GM19238 (cell line): ENCODE measurements around the gene TEX22.

Experiments used
- DNase-seq: peaks from one replicate; pipeline ENCODE4 v3.0.0; 2011; ENCODE audit warnings: low spot score; ENCODE audit not compliant: insufficient read length

TEX22 gene

DNA sequence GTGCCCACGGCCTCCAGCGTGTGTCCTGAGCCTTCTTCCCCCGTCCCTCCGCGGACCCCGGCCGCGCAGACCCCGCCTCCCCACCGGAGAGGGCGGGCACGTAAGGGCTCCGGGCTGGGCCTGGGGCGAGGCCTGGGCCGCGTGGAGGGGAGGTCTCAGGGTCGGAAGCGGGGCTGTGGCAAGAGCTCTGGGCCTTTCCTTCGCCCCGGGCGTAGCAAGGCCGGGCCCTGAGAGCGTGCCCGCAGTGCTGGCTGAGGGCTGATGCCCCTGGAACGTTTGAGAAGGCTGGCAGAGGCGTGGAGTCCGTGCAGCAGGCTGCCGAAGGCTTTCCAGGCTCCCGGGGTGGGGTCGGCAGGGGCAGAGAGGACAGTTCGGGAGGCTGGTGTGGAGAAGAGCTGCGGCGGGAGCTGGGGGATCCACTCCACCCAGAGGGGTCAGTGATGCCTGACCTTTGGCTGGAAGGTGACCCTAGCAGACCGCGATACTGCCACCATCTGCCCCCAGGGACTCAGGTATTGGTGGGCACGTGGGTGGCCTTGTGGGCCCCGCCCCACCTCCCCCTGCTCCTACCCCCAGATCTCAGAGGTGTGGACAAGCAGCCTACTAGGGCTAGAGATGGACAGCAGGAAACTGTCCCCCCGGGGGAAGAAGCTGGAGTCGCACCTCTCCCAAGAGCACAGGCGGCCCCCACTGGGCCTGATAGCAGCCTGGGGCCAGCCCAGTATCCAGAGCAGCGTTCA lies 558 bp downstream of the TEX22 start:
- DNase-seq: peak; percentile 73

DNA sequence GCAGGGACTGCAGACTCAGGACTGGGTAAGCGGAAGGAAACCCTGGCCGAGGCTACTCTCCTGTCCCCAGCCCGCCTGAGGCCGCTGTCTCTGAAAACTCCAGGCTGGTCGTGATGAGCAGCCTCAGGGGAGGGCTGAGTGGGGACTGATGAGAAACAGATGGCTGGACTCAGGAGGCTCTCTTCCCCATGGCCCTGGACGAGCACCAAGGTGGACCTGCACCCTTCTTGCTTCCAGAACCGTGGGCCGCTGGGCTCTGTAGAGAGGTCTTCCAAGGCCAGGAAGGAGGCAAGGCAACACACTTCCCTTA lies 1.1 kb downstream of the TEX22 start:
- DNase-seq: no peak

DNA sequence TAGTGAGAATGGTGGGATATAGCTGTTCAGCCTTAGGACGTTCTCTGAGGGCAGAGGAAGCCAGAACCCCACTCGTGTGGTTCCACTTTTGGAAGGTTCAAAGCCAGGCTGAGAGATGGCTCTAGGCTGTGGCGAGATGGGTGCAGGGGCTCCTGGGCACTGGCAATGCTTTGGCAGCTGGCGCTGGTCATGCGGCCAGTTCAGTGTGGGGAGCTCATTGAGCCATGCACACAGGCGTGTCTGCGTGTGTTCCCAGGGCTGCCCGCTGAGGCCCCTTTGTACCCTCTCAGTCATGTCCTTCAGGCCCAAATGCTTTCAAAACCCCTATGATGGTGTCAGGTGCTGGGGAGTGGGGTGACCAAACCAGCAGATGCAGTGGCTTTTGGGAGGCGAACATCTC lies 1.7 kb downstream of the TEX22 start:
- no peak for DNase-seq

DNA sequence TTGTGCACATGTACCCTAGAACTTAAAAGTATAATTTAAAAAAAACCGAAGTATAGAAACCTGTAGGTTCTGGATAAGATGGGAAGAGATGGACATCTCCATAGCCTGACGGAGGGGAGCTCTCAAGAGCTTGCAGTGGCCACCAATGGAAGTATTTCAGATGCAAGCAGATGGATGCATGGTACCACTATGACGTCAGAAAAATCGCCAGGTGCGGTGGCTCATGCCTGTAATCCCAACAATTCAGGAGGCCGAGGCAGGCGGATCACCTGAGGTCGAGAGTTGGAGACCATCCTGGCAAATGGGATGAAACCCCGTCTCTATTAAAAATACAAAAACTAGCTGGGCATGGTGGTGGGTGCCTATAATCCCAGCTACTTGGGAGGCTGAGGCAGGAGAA lies 3.4 kb downstream of the TEX22 start:
- no peak for DNase-seq

DNA sequence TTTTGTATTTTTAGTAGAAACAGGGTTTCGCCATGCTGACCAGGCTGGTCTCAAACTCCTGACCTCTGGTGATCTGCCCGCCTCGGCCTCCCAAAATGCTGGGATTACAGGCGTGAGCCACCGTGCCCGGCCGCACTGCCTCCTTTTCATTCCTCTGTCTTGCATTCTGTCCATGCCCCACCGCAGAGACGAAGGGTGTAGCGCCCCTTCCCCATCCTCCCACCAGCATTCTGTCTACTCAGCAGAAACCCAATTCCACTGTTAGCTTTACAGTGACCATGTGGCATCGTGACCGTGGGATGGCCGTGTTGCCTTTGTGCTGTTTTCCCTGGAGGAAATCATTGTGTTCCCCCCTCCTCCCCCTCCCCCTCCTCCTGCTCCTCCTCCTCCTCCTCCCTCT lies 10.3 kb downstream of the TEX22 start:
- DNase-seq: no peak

DNA sequence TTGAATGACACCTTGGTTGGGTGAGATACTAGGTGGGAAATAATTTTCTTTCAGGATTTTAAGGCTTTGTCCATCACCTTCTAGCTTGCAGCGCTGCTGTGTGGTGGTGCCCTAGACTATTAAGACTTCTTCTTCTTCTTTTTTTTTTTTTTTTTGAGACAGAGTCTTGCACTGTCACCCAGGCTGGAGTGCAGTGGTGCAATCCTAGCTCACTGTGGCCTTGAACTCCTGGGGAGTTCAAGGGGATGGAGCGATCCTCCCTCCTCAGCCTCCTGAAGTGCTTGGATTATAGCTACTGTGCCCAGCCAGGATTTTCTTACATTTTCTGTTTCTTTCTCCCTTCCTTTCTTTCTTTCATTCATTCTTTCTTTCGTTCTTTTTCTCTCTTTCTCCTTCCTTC lies 11.0 kb downstream of the TEX22 start:
- no peak for DNase-seq

DNA sequence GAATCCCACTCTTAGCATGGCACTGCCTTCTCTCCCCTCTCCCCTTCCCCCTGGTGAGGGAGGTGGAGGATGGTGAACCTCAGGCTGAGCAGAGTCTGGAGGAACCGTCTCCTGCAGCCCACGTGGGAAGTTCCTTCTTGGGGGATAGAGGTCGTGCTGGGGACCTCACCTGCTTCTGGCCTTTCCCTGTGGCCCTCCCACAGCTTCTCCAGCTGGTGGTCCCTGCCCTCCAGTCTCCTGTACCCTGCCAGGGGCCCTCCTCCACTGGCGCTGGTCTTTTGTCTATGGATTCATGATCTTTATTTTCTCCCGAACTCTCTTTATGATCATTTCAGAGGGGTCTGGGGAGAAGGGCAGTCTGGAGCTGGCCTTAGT lies 12.3 kb downstream of the TEX22 start:
- no peak for DNase-seq

DNA sequence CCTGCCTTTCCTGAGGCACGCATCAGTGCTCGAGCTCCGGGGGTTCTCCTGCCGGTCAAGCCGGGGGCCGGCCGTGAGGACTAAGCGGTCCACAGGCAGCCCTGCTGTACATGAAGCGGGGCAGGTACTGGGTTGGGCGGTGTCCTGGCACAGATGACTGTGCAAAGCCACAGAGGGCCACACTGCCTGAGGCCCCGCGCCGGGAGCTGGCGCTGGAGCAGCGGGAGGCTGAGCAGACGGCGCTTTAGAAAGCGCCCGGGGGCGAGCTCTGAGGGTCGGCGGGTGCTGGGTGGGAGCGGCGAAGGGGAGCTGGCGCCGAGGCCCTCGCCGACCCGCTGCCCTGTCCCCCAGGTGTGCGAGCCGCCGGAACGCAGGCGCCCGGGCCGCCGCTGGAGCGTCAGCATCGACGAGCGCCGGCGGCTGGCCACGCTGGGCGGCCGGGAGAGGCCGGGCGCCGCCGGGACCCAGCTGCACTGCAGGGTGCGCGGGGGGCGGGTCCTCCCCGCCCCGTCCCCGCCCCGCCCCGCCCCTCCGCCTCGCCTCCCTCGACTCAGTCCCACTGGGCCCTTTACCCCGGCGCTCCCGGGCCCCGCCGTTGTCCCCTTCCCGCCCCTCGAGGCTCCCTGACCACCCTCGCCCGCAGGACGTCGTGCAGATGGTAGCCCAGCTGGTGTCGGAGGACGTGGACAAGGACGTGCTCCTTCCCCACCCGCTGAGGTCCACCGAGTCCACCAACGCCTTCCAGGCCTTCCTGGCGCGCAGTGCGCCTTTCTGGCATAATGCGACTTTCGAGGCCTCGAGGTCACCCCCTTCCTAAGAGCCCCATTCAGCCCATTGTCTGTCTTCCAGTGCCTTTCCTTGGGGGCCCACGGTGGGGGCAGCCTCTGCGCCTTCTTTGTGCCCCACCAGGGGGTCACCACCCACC lies 12.9 kb downstream of the TEX22 start:
- DNase-seq: peak; percentile 74

DNA sequence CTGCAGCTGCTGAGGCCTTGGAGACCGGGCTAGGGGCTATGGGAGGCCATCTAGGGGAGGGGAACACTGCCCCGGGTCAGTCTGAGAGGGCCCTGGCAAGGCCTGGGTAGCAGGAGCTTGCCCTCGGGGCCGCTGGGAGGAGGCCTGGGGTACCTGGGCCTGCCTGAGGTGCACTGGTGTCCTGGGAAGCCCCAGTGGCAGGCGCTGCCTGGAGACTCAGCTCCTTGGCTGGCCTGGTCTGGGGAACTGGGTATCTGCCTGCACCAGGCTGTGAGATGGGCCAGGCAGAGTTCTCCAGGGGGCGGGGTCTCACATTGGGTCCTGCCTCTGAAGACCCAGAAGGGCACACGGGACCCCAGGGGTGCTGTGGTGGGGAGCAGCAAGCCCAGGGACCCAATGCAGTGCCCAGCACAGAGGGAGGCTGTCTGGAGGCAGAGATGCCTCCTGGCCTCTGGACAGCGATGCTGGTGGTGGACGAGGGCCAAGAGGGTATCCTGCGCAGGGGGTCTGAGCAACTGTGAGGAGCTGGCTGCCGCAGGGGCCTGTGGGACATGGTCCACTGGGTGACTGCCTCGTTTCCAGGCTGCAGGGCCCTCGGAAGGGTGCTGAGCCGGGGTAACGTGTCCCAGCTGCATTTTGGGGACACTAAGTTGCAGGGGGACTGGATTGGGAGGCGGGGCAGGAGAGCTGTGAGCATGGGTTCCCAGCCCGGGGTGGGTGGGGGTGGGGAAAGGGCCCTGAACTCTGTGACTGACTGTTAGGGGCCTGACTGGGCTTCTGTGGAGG lies 13.8 kb downstream of the TEX22 start:
- no peak for DNase-seq

DNA sequence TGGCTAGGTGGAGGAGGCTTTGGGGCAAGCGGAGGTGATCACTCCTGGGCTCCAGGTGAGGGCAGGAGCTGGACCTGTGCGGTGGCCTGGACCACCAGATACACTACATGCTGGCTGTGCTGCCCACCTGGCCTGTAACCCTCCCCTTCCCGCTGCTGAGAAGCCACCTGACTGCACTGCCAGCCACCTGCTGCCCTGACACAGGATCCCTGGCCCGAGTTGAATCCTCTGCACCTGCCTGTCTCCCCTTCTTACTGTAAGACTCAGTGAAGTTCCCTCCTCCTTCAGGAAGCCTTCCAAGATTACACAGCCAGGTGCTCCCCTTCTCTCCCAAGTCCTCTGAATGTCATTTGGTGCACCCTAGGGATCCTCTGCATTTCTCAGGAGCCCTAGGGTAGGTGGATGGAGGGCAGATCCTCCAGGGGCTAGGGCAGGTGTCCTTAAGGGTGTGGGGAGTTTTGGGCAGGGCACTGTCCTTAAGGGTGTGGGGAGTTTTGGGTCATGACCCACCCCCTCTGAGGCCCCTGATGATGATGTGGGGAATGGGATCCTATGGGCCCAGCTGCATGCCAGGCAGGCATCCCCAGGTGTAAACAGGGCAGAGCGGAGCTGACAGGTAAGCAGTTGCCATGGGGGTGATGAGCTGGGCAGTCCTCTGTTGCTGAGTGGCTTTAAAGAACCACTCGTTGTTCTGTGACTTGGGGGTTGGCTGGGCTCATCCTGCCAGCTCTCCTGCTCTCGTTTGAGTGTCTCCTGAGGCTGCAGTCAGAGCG lies 14.6 kb downstream of the TEX22 start:
- peak; percentile 9 for DNase-seq

DNA sequence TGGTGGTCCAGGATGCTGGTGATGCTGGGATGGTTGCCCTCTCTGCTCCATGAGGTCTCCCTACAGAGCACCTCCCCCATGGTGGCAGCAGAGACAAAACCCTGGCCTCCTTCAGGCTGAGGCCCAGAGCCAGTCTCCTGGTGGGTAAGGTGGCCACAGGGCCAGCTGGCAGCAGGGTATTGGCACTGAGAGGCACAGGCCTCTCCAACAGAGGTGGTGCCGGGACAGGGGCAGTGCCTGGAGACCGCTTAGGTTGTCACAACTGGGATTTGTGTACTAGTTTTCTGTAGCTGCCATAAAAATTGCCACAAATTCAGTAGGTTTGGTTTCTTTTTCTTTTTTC lies 15.2 kb downstream of the TEX22 start:
- DNase-seq: no peak

DNA sequence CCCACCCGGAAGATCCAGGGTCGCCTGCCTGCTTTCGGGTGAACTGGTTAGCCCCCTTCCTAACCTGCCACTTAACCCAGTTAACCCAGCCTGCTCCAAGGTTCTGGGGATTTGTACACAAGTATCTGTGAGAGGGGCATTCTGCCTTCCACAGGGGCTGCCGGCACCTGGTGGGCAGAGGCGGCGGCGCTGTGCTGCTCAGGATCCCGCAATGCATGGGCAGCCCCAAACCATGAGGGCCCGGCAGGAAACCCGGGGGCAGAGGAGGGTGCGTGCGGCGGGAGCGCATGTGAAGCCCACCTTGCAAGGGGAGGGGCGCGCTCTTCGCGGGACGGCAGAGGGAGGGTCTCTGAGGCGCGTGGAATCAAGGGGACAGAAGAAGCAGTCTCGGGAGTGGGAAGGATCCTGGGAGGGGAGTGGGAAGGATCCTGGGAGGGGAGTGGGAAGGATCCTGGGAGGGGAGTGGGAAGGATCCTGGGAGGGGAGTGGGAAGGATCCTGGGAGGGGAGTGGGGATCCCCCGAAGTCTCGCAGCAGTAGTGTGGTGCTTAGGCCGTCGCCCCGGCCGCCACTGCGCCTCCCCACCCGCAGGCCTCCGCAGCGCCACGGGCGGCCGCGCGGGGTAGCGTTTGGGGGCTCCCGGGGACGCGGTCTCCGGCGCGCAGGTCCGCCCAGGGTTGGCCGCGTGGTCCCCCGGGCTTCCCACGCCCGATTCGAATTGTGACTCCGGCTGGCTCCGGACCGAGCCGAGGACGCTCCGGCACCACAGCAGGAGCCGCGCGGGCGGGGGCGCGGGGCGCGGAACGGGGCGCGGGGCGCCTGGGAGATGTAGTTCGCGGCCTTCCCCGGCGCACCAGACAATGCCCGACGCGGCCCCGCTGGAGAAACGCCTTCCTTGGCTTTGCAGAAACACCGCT lies 16.4 kb downstream of the TEX22 start:
- peak; percentile 84 for DNase-seq

DNA sequence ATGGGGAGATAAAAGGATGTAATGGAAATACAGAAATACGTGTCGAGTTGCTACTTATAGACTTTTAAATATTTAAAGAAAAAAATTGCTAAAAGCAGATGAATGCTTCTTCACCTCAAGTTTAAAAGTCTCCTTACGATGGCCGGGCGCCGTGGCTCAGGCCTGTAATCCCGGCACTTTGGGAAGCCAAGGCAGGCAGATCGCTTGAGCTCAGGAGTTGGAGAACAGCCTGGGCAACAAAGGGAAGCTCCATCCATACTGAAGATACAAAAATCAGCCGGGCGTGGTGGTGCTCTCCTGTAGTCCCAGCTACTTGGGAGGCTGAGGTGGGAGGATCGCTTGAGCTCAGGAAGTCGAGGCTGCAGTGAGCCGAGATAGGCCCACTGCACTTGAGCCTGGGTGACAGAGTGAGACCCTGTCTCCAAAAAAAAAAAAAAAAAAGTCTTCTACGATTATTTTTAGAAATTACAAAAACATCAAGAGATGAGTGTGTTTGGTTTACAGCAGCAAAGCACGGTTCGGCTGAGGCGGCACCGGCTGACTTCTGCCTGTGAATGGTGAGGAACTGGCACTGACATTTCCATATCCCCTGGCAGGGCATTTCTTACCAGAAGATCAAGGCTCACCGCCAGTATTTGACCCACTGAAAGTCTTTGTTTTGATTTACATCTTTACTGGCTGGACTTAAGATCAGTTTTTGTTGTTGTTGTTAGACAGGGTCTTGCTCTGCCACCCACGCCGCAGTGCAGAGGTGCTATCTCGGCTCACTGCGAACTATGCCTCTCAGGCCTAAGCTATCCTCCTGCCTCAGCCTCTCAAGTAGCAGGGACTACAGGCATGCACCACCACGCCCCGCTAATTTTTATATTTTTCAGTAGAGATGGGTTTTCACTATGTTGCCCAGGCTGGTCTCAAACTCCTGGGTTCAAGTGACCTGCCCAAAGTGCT lies 17.4 kb downstream of the TEX22 start:
- DNase-seq: no peak

DNA sequence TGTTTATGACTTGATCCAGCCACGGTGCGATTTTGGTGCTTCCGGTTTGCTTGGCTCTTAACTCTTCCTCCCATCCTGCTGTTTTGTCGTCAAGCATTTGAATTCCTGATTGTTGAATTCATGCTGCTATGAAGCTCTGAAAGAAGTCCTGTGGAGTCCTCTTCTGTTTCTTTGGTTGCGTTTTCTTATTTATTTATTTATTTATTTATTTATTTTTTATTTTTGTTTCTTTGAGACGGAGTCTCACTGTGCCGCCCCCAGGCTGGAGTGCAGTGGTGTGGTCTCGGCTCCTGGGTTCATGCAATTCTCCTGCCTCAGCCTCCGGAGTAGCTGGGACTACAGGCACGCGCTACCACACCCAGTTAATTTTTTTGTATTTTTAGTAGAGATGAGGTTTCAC lies 18.3 kb downstream of the TEX22 start:
- no peak for DNase-seq

DNA sequence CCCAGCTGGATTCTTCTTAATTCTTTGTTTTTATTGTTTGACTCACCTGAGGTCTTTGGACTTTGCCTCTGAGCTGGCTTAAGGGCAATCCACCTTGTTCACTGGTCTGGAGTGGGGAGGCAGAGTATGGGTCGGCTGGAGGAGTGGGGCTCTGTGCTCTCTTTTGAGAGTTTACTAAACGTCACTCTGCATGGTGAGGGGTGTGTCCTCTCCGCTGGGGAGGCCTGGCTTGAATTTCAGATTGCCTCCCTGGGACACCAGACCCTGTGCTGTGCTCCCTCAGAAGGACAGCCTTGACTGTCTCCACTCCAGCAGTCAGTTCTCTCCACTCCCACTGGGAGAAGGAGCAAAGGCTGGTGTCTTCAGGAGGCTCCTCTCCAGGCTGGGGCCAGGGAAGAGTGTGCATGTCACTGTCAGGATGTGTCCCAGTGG lies 19.4 kb downstream of the TEX22 start:
- DNase-seq: no peak

DNA sequence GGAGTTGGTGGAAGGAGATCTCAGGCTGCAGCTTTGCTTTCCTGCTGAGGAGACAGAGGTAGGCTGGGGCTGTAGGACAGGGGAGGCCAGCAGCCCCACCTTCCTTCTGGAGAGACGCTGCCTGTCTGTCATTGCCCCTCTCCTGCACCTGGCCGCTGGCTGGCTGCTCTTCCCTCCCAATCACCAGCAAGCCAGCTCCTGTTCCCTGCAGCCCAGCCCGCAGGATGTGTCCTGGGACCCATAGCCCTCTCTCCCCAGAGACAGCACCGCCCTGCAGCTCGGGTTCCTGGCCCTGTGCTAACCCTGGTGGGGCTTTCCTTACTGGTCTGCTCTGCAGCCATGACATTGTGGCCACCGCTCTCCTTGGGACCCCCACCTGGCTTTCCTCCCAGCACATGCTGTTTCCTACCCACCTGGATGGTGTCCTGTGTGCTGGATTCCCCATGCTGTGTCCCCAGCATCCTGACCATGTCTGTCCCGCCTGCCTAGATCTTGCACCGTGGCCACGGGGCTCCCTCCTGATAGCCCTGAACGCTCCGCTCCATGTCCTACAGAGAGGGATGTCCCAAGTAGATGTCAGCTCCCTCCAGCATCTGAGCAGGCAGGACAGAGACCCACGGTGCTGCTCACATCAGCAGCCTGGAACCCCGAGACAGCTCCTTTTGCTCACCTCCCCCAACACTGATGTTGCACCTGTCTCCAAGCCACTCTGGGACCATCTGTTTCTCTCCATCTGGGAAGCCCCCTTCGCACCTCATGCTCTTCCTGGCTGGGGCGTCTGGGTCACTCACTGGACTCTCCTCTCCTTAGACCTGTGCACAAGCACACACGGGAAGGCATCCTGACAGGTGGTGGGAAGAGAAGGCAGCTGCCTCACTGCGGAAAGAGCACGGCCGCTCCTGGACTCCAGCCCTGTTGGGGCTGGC lies 20.2 kb downstream of the TEX22 start:
- no peak for DNase-seq

DNA sequence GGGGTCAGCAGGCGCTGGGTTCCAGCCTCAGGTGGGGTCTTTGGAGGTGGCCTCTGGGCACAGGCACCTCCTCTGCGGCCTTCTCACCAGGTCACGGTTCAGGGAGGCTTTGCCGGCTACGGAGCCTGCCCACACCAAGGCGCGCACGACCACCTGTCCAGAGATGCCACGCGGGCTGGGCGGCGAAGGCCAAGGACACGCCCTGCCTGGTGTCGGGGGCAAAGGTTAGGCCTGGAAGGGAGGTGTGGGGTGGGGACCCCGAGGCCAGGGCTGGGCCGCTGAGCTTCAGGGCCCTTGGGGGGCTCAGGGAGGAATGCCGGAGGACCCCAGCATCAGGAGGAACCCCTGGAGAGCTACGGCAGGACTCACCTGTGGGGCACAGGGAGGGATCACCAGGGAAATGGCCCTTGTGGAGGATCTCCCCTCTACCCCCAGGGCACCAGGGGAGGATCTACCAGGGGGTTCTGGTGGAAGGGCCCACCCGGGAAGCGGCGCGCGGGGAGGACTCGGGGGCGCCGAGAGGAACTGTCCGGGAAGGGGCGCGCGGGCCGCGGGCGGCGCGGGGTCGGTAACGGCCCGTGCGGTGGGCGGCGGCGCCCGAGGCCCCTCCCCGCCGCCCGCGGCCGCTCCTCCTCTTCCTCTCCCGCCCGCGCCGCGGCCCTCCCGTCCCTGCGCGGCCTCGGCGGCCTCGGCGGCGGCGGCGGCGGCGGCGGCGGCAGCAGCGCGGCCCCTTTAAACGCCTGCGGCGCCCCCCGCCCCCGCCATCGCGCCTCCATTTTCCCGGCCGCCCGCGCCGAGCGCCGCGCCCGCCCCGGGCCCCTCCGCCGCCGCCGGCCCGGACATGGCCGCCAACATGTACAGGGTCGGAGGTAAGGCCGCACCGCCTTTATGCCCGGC lies 21.1 kb downstream of the TEX22 start, which contains the start of gene MTA1:
Gene MTA1 (plus strand): TSS at position 633 of the 897 bp plus-strand sequence. CDS start 209 bp downstream, at position 842.
- DNase-seq: peak; percentile 76
